ENCODE results near the gene PPM1E.
"Not testable (repeated sequence)": the region's sequence is repeated elsewhere in the genome, so short reads cannot be mapped to it uniquely, and the experiment has no call there.

DNA sequence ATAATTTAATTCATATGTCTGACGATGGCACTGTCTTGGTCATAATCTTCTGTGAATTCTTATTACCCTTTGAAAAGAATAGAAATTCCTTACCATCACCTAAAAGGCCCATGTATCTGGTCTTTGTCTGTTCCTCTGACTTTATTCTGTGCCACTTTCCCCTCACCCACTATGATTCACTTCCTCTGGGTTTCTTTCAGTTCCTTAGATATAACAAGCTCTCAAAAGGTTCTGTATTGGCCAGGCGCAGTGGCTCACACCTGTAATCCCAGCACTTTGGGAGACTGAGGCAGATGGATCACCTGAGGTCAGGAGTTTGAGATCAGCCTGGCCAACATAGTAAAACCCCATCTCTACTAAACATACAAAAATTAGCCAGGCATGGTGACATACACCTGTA, 198.7 kb downstream of the PPM1E start:
- TF ChIP-seq, protein P1, sequence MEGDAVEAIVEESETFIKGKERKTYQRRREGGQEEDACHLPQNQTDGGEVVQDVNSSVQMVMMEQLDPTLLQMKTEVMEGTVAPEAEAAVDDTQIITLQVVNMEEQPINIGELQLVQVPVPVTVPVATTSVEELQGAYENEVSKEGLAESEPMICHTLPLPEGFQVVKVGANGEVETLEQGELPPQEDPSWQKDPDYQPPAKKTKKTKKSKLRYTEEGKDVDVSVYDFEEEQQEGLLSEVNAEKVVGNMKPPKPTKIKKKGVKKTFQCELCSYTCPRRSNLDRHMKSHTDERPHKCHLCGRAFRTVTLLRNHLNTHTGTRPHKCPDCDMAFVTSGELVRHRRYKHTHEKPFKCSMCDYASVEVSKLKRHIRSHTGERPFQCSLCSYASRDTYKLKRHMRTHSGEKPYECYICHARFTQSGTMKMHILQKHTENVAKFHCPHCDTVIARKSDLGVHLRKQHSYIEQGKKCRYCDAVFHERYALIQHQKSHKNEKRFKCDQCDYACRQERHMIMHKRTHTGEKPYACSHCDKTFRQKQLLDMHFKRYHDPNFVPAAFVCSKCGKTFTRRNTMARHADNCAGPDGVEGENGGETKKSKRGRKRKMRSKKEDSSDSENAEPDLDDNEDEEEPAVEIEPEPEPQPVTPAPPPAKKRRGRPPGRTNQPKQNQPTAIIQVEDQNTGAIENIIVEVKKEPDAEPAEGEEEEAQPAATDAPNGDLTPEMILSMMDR (IDR thresholded peaks at IDR 0.05) = not testable (repeated sequence)
- TF ChIP-seq POLR2A (IDR thresholded peaks at IDR 0.05) = not testable (repeated sequence)

All from body of pancreas (tissue), 4 donors.